GM10248 (cell line): ENCODE results near the gene CCNB2.
A peak's percentile ranks its signal among the peaks of the same experiment; 100 is the strongest.
"Not testable (repeated sequence)": the region's sequence is repeated elsewhere in the genome, so short reads cannot be mapped to it uniquely, and the experiment has no call there.

Experiments used
- CTCF ChIA-PET: fragments of 300-600 bp; sonication (Branson Sonifier 250); formaldehyde crosslinking; extraction: SDS; loops from one replicate; lab custom pipeline; 2021; ENCODE audit warnings: antibody characterized with exemption; lab: Yijun Ruan, JAX
- POLR2A ChIA-PET: fragments of 350-650 bp; sonication (Branson Sonifier 250); formaldehyde crosslinking; extraction: SDS; loops from one replicate; lab custom pipeline; 2020; ENCODE audit warnings: antibody characterized with exemption; lab: Yijun Ruan, JAX
- DNase-seq: peaks from one replicate; pipeline ENCODE4 v3.0.0; 2012; ENCODE audit errors: extremely low spot score
- TF ChIP-seq, protein P1 (sequence below): IDR thresholded peaks from 2 replicates; pipeline ENCODE4 v1.5.1; 2012; ENCODE audit warnings: mild to moderate bottlenecking, low read depth; ENCODE audit errors: extremely low read depth, missing control alignments, control extremely low read depth

The CCNB2 gene

DNA sequence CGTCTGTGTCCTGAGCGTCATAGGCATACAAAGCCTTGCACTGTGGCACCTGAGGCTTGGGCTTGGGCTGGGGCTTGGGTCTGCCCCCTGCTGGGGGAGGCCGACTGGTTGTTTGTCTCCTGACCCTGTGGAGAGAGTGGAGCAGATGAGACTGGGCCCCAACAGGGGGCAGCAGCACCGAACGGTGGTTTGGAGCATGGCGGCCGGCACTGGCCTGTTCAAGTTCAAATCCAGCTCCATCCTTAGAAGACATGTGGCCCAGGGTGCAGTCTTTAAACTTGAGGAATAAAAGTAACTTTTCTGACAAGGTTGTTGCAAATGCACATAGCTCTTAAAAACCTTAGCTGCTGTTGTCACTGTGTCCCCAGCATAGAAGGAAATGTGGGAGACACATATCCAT, 33.3 kb downstream of the CCNB2 start:
- ChIA-PET CTCF (interaction anchor here (0.6 to 2.6 kb wide), 24 partner anchors 9 to 910 kb away, joined by 3 to 21 read pairs (median 3); partner anchors contain the start of gene MINDY2), POLR2A (no interaction called here)
- TF ChIP-seq, protein P1, sequence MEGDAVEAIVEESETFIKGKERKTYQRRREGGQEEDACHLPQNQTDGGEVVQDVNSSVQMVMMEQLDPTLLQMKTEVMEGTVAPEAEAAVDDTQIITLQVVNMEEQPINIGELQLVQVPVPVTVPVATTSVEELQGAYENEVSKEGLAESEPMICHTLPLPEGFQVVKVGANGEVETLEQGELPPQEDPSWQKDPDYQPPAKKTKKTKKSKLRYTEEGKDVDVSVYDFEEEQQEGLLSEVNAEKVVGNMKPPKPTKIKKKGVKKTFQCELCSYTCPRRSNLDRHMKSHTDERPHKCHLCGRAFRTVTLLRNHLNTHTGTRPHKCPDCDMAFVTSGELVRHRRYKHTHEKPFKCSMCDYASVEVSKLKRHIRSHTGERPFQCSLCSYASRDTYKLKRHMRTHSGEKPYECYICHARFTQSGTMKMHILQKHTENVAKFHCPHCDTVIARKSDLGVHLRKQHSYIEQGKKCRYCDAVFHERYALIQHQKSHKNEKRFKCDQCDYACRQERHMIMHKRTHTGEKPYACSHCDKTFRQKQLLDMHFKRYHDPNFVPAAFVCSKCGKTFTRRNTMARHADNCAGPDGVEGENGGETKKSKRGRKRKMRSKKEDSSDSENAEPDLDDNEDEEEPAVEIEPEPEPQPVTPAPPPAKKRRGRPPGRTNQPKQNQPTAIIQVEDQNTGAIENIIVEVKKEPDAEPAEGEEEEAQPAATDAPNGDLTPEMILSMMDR: peak; percentile 56
- peak; percentile 75 for DNase-seq

GRCh38 chr15:59140422-59141226, 35.7 kb downstream of the CCNB2 start:
- POLR2A ChIA-PET: no interaction called here
- TF ChIP-seq, protein P1: no peak
- CTCF ChIA-PET: no interaction called here
- DNase-seq: peak; percentile 39

DNA sequence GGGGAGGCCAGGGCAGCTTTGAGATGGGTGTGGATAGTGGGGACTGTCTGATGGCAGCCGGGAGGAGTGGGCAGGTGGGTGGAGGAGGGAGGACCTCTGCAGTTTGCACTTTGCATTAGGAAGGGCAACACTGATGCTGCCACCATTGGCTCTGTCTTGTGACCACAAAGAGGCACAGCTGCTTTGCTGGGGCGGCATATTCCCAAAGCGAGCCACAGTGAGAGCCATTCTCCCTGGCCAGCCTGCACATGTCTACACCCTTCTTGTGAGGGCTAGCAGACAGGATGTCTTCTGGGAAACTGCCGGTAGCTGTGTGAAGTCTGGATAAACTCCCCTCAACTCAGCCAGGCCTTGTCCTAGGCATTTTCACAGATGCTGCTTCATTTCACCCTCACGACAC, 38.3 kb downstream of the CCNB2 start:
- TF ChIP-seq, protein P1: no peak
- POLR2A ChIA-PET: no interaction called here
- CTCF ChIA-PET: interaction anchor here (0.7 to 1.3 kb wide), 3 partner anchors 10 to 386 kb away, joined by 3 to 6 read pairs (median 3); no protein-coding TSS in a partner anchor

DNA sequence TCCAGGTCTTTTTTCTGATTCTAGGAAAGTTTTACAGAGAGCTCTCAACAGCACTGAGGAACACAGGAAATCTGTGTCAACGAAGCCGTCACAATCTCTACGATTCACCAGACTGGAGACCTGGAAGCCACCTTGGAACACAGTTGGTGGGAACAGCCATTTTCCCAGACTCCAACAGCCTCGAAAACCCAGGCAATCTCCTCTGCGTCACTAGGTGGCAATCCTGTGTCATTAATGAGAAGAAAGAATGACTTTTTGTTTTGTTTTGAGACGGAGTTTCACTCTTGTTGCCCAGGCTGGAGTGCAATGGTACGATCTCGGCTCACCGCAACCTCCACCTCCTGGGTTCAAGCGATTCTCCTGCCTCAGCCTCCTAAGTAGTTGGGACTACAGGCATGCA, 39.6 kb downstream of the CCNB2 start:
- POLR2A ChIA-PET, DNase-seq: not testable (repeated sequence)
- CTCF ChIA-PET: interaction anchor here (1.8 kb wide), 1 partner anchor 165 kb away, joined by 4 read pairs; no protein-coding TSS in a partner anchor

More for the DNA sequence above, 38.3 kb downstream of the CCNB2 start:
- no peak for DNase-seq

GRCh38 chr15:59147666-59148065, 42.7 kb downstream of the CCNB2 start:
- ChIA-PET CTCF (no interaction called here), POLR2A (no interaction called here)
- TF ChIP-seq, protein P1: no peak
- DNase-seq: no peak

DNA sequence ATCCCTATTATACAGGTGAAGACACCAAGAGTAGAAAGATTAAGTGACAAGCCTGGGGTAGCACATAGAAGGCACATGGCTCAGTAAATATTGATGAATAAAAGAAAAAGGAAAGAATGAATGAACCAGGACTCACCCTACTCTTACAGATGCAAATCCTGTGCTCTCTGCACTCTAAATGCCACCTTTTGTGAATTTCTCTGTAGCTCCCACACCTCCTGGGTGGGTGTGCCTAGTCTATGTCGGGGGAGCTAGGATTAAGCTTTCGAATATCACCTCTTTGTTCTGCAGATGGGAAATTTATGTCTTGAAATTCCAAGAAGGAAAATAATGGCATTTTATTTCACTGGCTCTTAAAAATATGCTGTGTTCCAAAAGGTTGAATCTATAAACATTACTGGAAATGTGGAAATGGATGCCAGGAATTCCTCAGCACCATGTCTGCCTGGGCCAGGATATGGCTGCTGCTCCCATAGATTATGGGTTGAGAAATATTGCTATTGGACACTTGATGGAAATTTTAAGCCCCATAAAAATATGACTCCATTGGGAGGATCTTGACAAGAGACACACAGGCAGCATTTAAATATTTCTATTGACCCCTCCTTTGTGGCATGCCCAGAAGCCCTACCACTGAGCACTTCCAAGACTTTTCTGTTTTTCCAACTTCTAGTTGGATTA, 43.3 kb downstream of the CCNB2 start:
- ChIA-PET CTCF (no interaction called here), POLR2A (no interaction called here)
- DNase-seq: no peak
- TF ChIP-seq, protein P1: no peak

DNA sequence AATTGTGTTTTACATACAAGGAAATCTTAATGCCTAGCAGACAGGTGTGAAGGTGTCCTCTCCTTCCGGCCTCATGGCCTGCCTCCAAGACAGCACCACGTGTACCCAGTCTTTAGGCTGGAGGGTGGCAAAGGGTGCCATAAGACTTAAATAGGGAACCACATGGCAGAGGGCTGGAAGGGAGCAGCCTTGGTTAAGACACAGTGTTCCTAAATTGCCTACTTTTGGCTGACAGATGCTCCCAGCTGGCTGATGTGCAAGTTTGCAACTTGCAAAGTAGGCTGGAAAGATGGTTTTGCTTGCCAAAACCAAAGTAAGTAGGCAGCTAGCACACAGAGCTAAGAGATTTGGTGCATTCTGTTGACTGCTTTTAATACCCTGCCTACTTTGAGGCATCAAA, 45.2 kb downstream of the CCNB2 start:
- DNase-seq: no peak
- ChIA-PET POLR2A (no interaction called here), CTCF (interaction anchor here (0.6 to 6.2 kb wide), 4 partner anchors 14 to 421 kb away, joined by 3 to 36 read pairs (median 4); no protein-coding TSS in a partner anchor)
- TF ChIP-seq, protein P1: no peak
